ENCODE data around the gene NAALADL2.
"Not testable (repeated sequence)": the region's sequence is repeated elsewhere in the genome, so short reads cannot be mapped to it uniquely, and the experiment has no call there.

NAALADL2 gene

GRCh38 chr3:175329373-175329772 lies 470.2 kb downstream of the NAALADL2 start:
- no peak for DNase-seq

- no peak for DNase-seq
Measured at GRCh38 chr3:175335229-175335628, 476.1 kb downstream of the NAALADL2 start.

GRCh38 chr3:175336406-175337133 lies 477.4 kb downstream of the NAALADL2 start:
- no peak for DNase-seq

- no peak for DNase-seq
Measured at GRCh38 chr3:175337631-175338030, 478.5 kb downstream of the NAALADL2 start.

GRCh38 chr3:175338775-175339535 lies 479.8 kb downstream of the NAALADL2 start:
- DNase-seq: no peak

GRCh38 chr3:175340338-175341015 lies 481.3 kb downstream of the NAALADL2 start:
- no peak for DNase-seq

GRCh38 chr3:175342196-175342595 lies 483.1 kb downstream of the NAALADL2 start:
- no peak for DNase-seq

- DNase-seq: no peak
Measured at GRCh38 chr3:175343946-175344345, 484.8 kb downstream of the NAALADL2 start.

GRCh38 chr3:175346573-175347356 lies 487.6 kb downstream of the NAALADL2 start:
- no peak for DNase-seq

- DNase-seq: no peak
Measured at GRCh38 chr3:175349168-175349567, 490.0 kb downstream of the NAALADL2 start.

GRCh38 chr3:175355801-175356335 lies 496.7 kb downstream of the NAALADL2 start:
- DNase-seq: no peak

GRCh38 chr3:175356899-175357324 lies 497.8 kb downstream of the NAALADL2 start:
- DNase-seq: no peak

GRCh38 chr3:175357758-175358157 lies 498.6 kb downstream of the NAALADL2 start:
- DNase-seq: no peak

GRCh38 chr3:175358935-175359334 lies 499.8 kb downstream of the NAALADL2 start:
- DNase-seq: no peak

GRCh38 chr3:175370426-175370825 lies 511.3 kb downstream of the NAALADL2 start:
- DNase-seq: not testable (repeated sequence)

GRCh38 chr3:175371187-175371586 lies 512.1 kb downstream of the NAALADL2 start:
- DNase-seq: not testable (repeated sequence)

GRCh38 chr3:175374705-175375104 lies 515.6 kb downstream of the NAALADL2 start:
- no peak for DNase-seq

- no peak for DNase-seq
Measured at GRCh38 chr3:175378348-175378747, 519.2 kb downstream of the NAALADL2 start.

GRCh38 chr3:175381685-175382084 lies 522.6 kb downstream of the NAALADL2 start:
- DNase-seq: no peak

GRCh38 chr3:175383371-175383770 lies 524.2 kb downstream of the NAALADL2 start:
- no peak for DNase-seq

- no peak for DNase-seq
Measured at GRCh38 chr3:175383813-175384212, 524.7 kb downstream of the NAALADL2 start.

GRCh38 chr3:175384569-175384968 lies 525.4 kb downstream of the NAALADL2 start:
- no peak for DNase-seq

All from T-helper 1 cell (primary cell).